ENCODE measurements around the gene CNDP1.

Gene CNDP1

GRCh38 chr18:74534150-74534969 is at the start of gene CNDP1:
Gene CNDP1, plus strand, starts transcription at chr18:74534500. Its CDS starts 168 bp downstream, at chr18:74534668.
- TF ChIP-seq GATA2 (IDR thresholded peaks at IDR 0.05; ENCODE audit: low read depth, low read length): no peak

- no peak for TF ChIP-seq GATA2 (IDR thresholded peaks at IDR 0.05; ENCODE audit: low read depth, low read length)
- TF ChIP-seq GATA3 (IDR thresholded peaks at IDR 0.05; ENCODE audit: low read depth, low read length): no peak
Observed at GRCh38 chr18:74486119-74486849, 48.0 kb upstream of the CNDP1 start.

- TF ChIP-seq GATA2 (IDR thresholded peaks at IDR 0.05; ENCODE audit: low read depth, low read length) (no peak), GATA3 (IDR thresholded peaks at IDR 0.05; ENCODE audit: low read depth, low read length) (no peak)
Observed at GRCh38 chr18:74488354-74488753, 45.9 kb upstream of the CNDP1 start.

- no peak for TF ChIP-seq GATA3 (IDR thresholded peaks at IDR 0.05; ENCODE audit: low read depth, low read length)
- no peak for TF ChIP-seq GATA2 (IDR thresholded peaks at IDR 0.05; ENCODE audit: low read depth, low read length)
Observed at GRCh38 chr18:74488864-74489263, 45.4 kb upstream of the CNDP1 start.

- TF ChIP-seq GATA3 (IDR thresholded peaks at IDR 0.05; ENCODE audit: low read depth, low read length) (no peak), GATA2 (IDR thresholded peaks at IDR 0.05; ENCODE audit: low read depth, low read length) (no peak)
Observed at GRCh38 chr18:74489676-74490075, 44.6 kb upstream of the CNDP1 start.

- TF ChIP-seq GATA2 (IDR thresholded peaks at IDR 0.05; ENCODE audit: low read depth, low read length): no peak
Observed at GRCh38 chr18:74492259-74492658, 42.0 kb upstream of the CNDP1 start.

- TF ChIP-seq GATA2 (IDR thresholded peaks at IDR 0.05; ENCODE audit: low read depth, low read length): no peak
- no peak for TF ChIP-seq GATA3 (IDR thresholded peaks at IDR 0.05; ENCODE audit: low read depth, low read length)
Observed at GRCh38 chr18:74493689-74494088, 40.6 kb upstream of the CNDP1 start.

- no peak for TF ChIP-seq GATA3 (IDR thresholded peaks at IDR 0.05; ENCODE audit: low read depth, low read length)
- TF ChIP-seq GATA2 (IDR thresholded peaks at IDR 0.05; ENCODE audit: low read depth, low read length): no peak
Observed at GRCh38 chr18:74494514-74494913, 39.8 kb upstream of the CNDP1 start.

- TF ChIP-seq GATA2 (IDR thresholded peaks at IDR 0.05; ENCODE audit: low read depth, low read length) (no peak), GATA3 (IDR thresholded peaks at IDR 0.05; ENCODE audit: low read depth, low read length) (no peak)
Observed at GRCh38 chr18:74495581-74496507, 38.5 kb upstream of the CNDP1 start, which contains the start of gene CNDP2. Gene CNDP2, plus strand, starts transcription at chr18:74496363. Its CDS starts 3,611 bp downstream, at chr18:74499974.

- TF ChIP-seq GATA3 (IDR thresholded peaks at IDR 0.05; ENCODE audit: low read depth, low read length) (no peak), GATA2 (IDR thresholded peaks at IDR 0.05; ENCODE audit: low read depth, low read length) (no peak)
Observed at GRCh38 chr18:74496508-74497323, 37.6 kb upstream of the CNDP1 start.

GRCh38 chr18:74497324-74497676 is 37.0 kb upstream of the CNDP1 start:
- TF ChIP-seq GATA2 (IDR thresholded peaks at IDR 0.05; ENCODE audit: low read depth, low read length) (no peak), GATA3 (IDR thresholded peaks at IDR 0.05; ENCODE audit: low read depth, low read length) (no peak)

- TF ChIP-seq GATA2 (IDR thresholded peaks at IDR 0.05; ENCODE audit: low read depth, low read length) (no peak), GATA3 (IDR thresholded peaks at IDR 0.05; ENCODE audit: low read depth, low read length) (no peak)
Observed at GRCh38 chr18:74497778-74498177, 36.5 kb upstream of the CNDP1 start.

Measured in SH-SY5Y (cell line).